Kidney (tissue), 14 donors: Measurements from ENCODE around the gene PEAK1. TPM values are rescaled to one million over a fixed set of nuclear protein-coding genes. Genes with fewer than 3 reads are reported as not detected.

Source experiments
- DNase-seq, 5 donors: peaks; one replicate each; pipeline ENCODE4 v3.0.0-alpha.2; 2013 to 2020
- FAIRE-seq: peaks from 2 replicates; lab custom pipeline; 2012; peaks lifted over from hg19 to GRCh38; lab: Jason Lieb, UNC
- H3K27ac ChIP-seq, 2 donors: one replicate each; pipeline ENCODE4 v1.7.0; 2013; ENCODE audit warnings: low read depth in 2 of 2, low read length in 2 of 2, inconsistent platforms in 1 of 2
- H3K27me3 ChIP-seq: one replicate; pipeline ENCODE4 v1.7.1; 2013; ENCODE audit warnings: low read length, inconsistent platforms; ENCODE audit not compliant: control insufficient read depth, insufficient read depth
- H3K36me3 ChIP-seq, 3 donors: one replicate each; pipeline versions ENCODE4 v1.7.0 to v1.7.1; 2013; ENCODE audit warnings: low read length in 3 of 3, control low read depth in 1 of 3, inconsistent platforms in 1 of 3; ENCODE audit not compliant: insufficient read depth in 3 of 3, control insufficient read depth in 2 of 3
- H3K4me1 ChIP-seq, 3 donors: one replicate each; pipeline versions ENCODE4 v1.7.0 to v1.7.1; 2013; ENCODE audit warnings: low read length in 3 of 3, inconsistent platforms in 1 of 3, low read depth in 1 of 3; ENCODE audit not compliant: control insufficient read depth in 2 of 3, insufficient read depth in 2 of 3
- H3K4me3 ChIP-seq, 3 donors: one replicate each; pipeline versions ENCODE4 v1.7.0 to v1.8.1; 2013; ENCODE audit warnings: low read length in 3 of 3, control low read depth in 1 of 3, inconsistent platforms in 1 of 3
- H3K9ac ChIP-seq, 3 donors: one replicate each; pipeline versions ENCODE4 v1.7.0 to v1.7.1; 2013; ENCODE audit warnings: low read length in 3 of 3, control low read depth in 1 of 3, inconsistent platforms in 1 of 3
- H3K9me3 ChIP-seq, 3 donors: one replicate each; pipeline versions ENCODE4 v1.7.0 to v1.7.1; 2013; ENCODE audit warnings: low read length in 3 of 3, control low read depth in 1 of 3, inconsistent platforms in 1 of 3; ENCODE audit not compliant: control insufficient read depth in 2 of 3, insufficient read depth in 1 of 3
- intact Hi-C: fragments of 100-400 bp; cut with DNase I; formaldehyde crosslinking; loops from one replicate; pipeline ENCODE4 v1.11.1; 2022
- polyA plus RNA-seq: library from polyadenylated mRNA; stranded (reverse); fragments of 350-450 nt; fragmentation: Illumina TruSeq; extraction: RNeasy Lipid Tissue Mini Kit (QIAGEN cat#74804); gene quantifications from one replicate; pipeline ENCODE4 v1.2.3, GENCODE V29; 2014; ENCODE audit warnings: low read depth, low replicate concordance; ENCODE audit not compliant: insufficient read depth
- total RNA-seq: library from RNA; stranded (reverse); fragmentation: NEBNext Ultra II Directional; extraction: Animal tissue kit (Norgen Biotek cat#: 25700); gene quantifications from one replicate; pipeline ENCODE4 v1.2.1, GENCODE V29; 2021
- TF ChIP-seq, protein P1 (sequence below): IDR thresholded peaks from 3 replicates; pipeline ENCODE4 v1.5.1; 2012; ENCODE audit warnings: mild to moderate bottlenecking, moderate library complexity, borderline replicate concordance; ENCODE audit not compliant: insufficient read depth; ENCODE audit errors: extremely low read depth
- donor health status: control.
- donor health status: control.
- donor health status: control.
- donor health status: control.
- donor health status: control.
- donor health status: DM: yes; HTN: yes; CAD: no.
- donor health status: Normal renal cell carcinoma (clear cell type).

The PEAK1 gene
- total and polyA plus RNA-seq, 2 donors from 2014 or later: 2.9 to 50.3 TPM

DNA sequence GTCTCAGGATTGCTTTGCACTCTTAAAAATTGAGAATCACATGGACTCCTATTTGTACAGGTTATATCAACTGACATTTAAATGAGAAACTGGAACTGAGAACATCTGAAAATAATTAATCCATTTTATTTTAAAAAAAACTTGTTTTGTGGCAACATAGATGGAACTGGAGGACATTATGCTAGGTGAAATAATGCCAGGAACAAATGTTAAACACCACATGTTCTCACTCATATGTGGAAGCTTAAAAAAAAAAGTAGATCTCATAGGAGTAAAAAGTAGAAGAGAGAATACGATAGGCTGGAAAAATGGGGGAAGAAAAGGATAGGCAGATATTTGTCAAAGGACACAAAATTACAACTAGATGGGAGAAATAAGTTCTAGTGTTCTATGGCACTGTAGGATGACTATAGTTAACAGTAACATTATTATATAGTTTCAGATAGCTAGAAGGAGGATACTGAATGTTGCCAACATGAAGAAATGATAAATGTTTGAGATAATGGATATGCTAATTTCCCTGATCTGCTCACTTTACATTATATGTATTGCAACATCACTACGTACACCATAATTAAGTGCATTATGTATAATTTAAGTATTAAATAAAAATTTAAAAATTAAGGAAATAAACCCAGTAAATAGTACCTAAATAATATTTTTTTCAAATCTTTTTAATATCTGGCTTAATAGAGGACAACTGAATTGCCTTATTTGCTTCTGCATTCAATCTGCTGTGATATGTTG is 248.5 kb downstream of the PEAK1 start:
- no peaks in the 10 kb centered on the region for H3K4me1 ChIP-seq
- no peaks in the 10 kb centered on the region for H3K9me3 ChIP-seq
- H3K36me3 ChIP-seq: no peaks in the 10 kb centered on the region
- no peak overlapping the region for H3K9ac ChIP-seq
- intact Hi-C loops: no loop called here
- H3K4me3 ChIP-seq: no peak overlapping the region
- DNase-seq (no peak), FAIRE-seq (no peak)
- TF ChIP-seq, protein P1, sequence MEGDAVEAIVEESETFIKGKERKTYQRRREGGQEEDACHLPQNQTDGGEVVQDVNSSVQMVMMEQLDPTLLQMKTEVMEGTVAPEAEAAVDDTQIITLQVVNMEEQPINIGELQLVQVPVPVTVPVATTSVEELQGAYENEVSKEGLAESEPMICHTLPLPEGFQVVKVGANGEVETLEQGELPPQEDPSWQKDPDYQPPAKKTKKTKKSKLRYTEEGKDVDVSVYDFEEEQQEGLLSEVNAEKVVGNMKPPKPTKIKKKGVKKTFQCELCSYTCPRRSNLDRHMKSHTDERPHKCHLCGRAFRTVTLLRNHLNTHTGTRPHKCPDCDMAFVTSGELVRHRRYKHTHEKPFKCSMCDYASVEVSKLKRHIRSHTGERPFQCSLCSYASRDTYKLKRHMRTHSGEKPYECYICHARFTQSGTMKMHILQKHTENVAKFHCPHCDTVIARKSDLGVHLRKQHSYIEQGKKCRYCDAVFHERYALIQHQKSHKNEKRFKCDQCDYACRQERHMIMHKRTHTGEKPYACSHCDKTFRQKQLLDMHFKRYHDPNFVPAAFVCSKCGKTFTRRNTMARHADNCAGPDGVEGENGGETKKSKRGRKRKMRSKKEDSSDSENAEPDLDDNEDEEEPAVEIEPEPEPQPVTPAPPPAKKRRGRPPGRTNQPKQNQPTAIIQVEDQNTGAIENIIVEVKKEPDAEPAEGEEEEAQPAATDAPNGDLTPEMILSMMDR: no peak
- H3K27ac ChIP-seq: no peak overlapping the region
- no peaks in the 10 kb centered on the region for H3K27me3 ChIP-seq

DNA sequence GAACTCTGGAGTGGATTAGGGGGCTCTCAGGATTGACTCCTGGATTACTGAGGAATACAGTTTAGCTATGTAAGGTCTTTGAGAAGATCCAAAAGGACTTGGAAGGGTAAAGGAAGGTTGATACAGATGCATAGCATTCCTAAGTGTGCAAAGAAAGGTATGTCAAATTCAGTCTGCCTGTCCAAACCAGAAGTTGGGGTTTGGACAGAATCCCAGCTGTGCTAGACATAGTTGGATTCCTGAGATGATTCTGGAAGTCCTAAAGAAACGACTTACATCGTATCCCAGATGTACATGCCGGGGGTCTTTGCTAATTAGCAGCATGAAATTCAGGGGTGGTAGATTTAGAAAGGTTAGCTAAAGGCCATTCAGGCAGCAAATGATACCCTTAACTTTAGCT is 251.3 kb downstream of the PEAK1 start:
- Histone ChIP-seq H3K27ac (no peak overlapping the region), H3K4me1 (peaks cover 0 to 1% (median 0%) of the 10 kb centered on the region in 3 donors), H3K9me3 (no peaks in the 10 kb centered on the region), H3K4me3 (no peak overlapping the region), H3K9ac (no peak overlapping the region), H3K27me3 (no peaks in the 10 kb centered on the region), H3K36me3 (no peaks in the 10 kb centered on the region)
- TF ChIP-seq, protein P1: no peak
- FAIRE-seq (no peak), DNase-seq (no peak)
- intact Hi-C loops: no loop called here

DNA sequence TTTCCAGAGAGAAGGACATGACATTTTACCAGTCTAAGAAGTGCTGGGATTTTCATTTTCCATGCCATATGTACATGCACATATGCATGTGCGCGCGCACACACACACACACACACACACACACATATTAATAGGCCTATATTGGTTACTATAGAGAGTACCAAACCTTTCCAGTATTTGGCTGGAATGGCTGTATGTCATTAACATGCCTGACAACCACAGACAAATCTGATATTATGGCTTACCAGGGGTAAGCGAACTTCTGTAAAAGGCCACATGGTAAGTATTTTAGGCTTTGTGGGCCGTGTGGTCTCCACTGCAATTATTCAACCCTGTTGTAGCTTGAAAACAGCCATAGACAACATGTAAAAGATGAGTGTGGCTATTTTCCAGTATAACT is 251.8 kb downstream of the PEAK1 start:
- H3K27ac ChIP-seq: no peak overlapping the region

More for the DNA sequence above, 251.8 kb downstream of the PEAK1 start:
- H3K36me3 ChIP-seq: no peaks in the 10 kb centered on the region
- TF ChIP-seq, protein P1: no peak
- DNase-seq (no peak), FAIRE-seq (no peak)
- H3K9me3 ChIP-seq: no peaks in the 10 kb centered on the region
- H3K4me3 ChIP-seq: no peak overlapping the region
- H3K9ac ChIP-seq: no peak overlapping the region
- intact Hi-C loops: no loop called here
- H3K4me1 ChIP-seq: peaks cover 0 to 2% (median 0%) of the 10 kb centered on the region in 3 donors
- H3K27me3 ChIP-seq: no peaks in the 10 kb centered on the region
